Heart left ventricle (tissue), 16 donors: ENCODE measurements around the gene ROBO1. TPM values are rescaled to one million over a fixed set of nuclear protein-coding genes. Genes with fewer than 3 reads are reported as not detected.

Experiments used
- ATAC-seq, 4 donors: fragments of 200-7000 bp; cut with Tn5 transposase; one replicate each; pipeline ENCODE4 v1.9.1; 2020 to 2022; ENCODE audit warnings: moderate library complexity in 4 of 4, mild to moderate bottlenecking in 3 of 4, moderate number of reproducible peaks in 1 of 4
- DNase-seq, 5 donors: peaks; one replicate each; pipeline ENCODE4 v3.0.0-alpha.2; 2020
- H3K27ac ChIP-seq, 12 donors: fragments of 200-600 bp; sonication (generic) in 4 of 12; one replicate each; pipeline versions ENCODE4 v1.5.0 to v1.8.0; 2016 to 2022; ENCODE audit warnings: mild to moderate bottlenecking in 2 of 12
- H3K27me3 ChIP-seq, 9 donors: fragments of 200-600 bp; sonication (generic) in 2 of 9; one replicate each; pipeline versions ENCODE4 v1.5.1 to v1.8.0; 2016 to 2022; ENCODE audit warnings: mild to moderate bottlenecking in 3 of 9
- H3K36me3 ChIP-seq, 9 donors: fragments of 200-600 bp; sonication (generic) in 2 of 9; one replicate each; pipeline versions ENCODE4 v1.5.0 to v1.8.0; 2018 to 2022; ENCODE audit warnings: mild to moderate bottlenecking in 2 of 9
- H3K4me1 ChIP-seq, 12 donors: fragments of 200-600 bp; sonication (generic) in 4 of 12; one replicate each; pipeline versions ENCODE4 v1.5.0 to v1.8.0; 2016 to 2022; ENCODE audit warnings: mild to moderate bottlenecking in 3 of 12
- H3K4me3 ChIP-seq, 12 donors: fragments of 200-600 bp; sonication (generic) in 4 of 12; one replicate each; pipeline versions ENCODE4 v1.5.0 to v1.8.0; 2017 to 2022; ENCODE audit warnings: mild to moderate bottlenecking in 9 of 12, moderate library complexity in 4 of 12
- H3K9me3 ChIP-seq, 12 donors: fragments of 200-600 bp; sonication (generic) in 4 of 12; one replicate each; pipeline versions ENCODE4 v1.5.0 to v1.8.0; 2016 to 2022; ENCODE audit warnings: mild to moderate bottlenecking in 1 of 12
- CTCF ChIP-seq, 12 donors: fragments of 200-600 bp; sonication (generic) in 4 of 12; IDR thresholded peaks; one replicate each; pipeline versions ENCODE4 v1.5.0 to v1.8.0; 2018 to 2022; ENCODE audit warnings: antibody characterized with exemption in 12 of 12, mild to moderate bottlenecking in 5 of 12
- POLR2A ChIP-seq, 2 donors: fragments of 450-650 bp; IDR thresholded peaks; one replicate each; pipeline ENCODE4 v1.6.1; 2017; ENCODE audit warnings: antibody characterized with exemption in 2 of 2, mild to moderate bottlenecking in 2 of 2, moderate library complexity in 2 of 2
- WGBS, 4 donors: extraction: QIAGEN DNeasy Blood & Tissue Kit in 2 of 4; methylation state at CpG; one replicate each; pipeline versions ENCODE4 v1.1.5 to v1.1.7; 2013 to 2018; 5-methylcytosine and 5-hydroxymethylcytosine counted together
- intact Hi-C, 10 donors: fragments of 100-400 bp; cut with DNase I; formaldehyde crosslinking; loops; one replicate each; pipeline versions ENCODE4 v1.11.1 to v1.14.2; 2022
- polyA plus RNA-seq, 2 donors: library from polyadenylated mRNA; stranded (reverse); fragments of 200-250 nt; gene quantifications; one replicate each; pipeline ENCODE4 v1.2.3, GENCODE V29; 2013
- total RNA-seq, 9 donors: library from RNA; depleted of rRNA in 2 of 9; stranded (reverse); fragments of >200 nt in 2 of 9; fragmentation: NEBNext Ultra II Directional in 3 of 9; extraction: Animal tissue kit (Norgen Biotek cat#: 25700) in 3 of 9; gene quantifications; one replicate each; pipeline versions ENCODE4 v1.1.0 to v1.2.4, GENCODE V29; 2016 to 2023
- donor health status: ischemic (EF 13 %, LVEDD 7.1; RV severe dilation, severe dysfunction).
- donor health status: healthy with polysubstance abuse.
- donor health status: DM: no; HTN: yes; CAD: no.
- donor health status: DM: no; HTN: no; CAD: no.
- donor health status: ischemic (EF 25% LVEDD 6.9; RV normal size, moderate dysfunction).
- donor health status: ischemic (EF 25% LVEDD 5.7; RV mildly dilated, moderate dysfunction).
- donor health status: healthy.
- donor health status: DM: yes; HTN: yes; CAD: no.
- donor health status: ischemic (EF 35%, LVEDD 5.7; RV mildly dilated, moderate dysfunction).
- donor health status: nonischemic (EF 11% LVEDD 7.7; RV severe dilation, severe dysfunction).
- donor health status: DM: yes; HTN: yes; CAD: no.
- donor health status: PGD.
- donor health status: ischemic (EF 29% LVEDD 5.4; RV normal size, mild dysfunction).
- donor health status: nonischemic (EF 23%, LVEDD 6.1; RV moderate dilation, normal function).

The ROBO1 gene
- total and polyA plus RNA-seq, 11 donors = 1.4 to 14.8 (median 5.7) TPM

- Histone ChIP-seq H3K4me3 (no peak overlapping the region), H3K27me3 (no peaks in the 10 kb centered on the region), H3K9me3 (no peaks in the 10 kb centered on the region), H3K36me3 (no peaks in the 10 kb centered on the region), H3K4me1 (no peaks in the 10 kb centered on the region), H3K27ac (no peak overlapping the region)
- ATAC-seq = no peak
- no peak for TF ChIP-seq CTCF (IDR thresholded peaks at IDR 0.05)
- no peak for TF ChIP-seq POLR2A (IDR thresholded peaks at IDR 0.05)
- 74 to 75% (median 74%) methylated on average over 3 of the region's 3 CpGs for WGBS, 4 donors
- DNase-seq = no peak
- intact Hi-C loops = no loop called here
These were observed 382.6 kb downstream of the ROBO1 start for GRCh38 chr3:79385211-79385610.

- Histone ChIP-seq H3K4me1 (no peaks in the 10 kb centered on the region), H3K9me3 (no peaks in the 10 kb centered on the region), H3K27ac (no peak overlapping the region), H3K4me3 (no peak overlapping the region), H3K36me3 (no peaks in the 10 kb centered on the region), H3K27me3 (no peaks in the 10 kb centered on the region)
- intact Hi-C loops = no loop called here
- 38 to 45% (median 44%) methylated on average over 3 of the region's 3 CpGs for WGBS, 4 donors
- DNase-seq (no peak), ATAC-seq (no peak)
- TF ChIP-seq POLR2A (IDR thresholded peaks at IDR 0.05) (no peak), CTCF (IDR thresholded peaks at IDR 0.05) (no peak)
These were observed 384.3 kb downstream of the ROBO1 start for GRCh38 chr3:79383402-79384012.

GRCh38 chr3:79380581-79380980, 387.2 kb downstream of the ROBO1 start:
- Histone ChIP-seq H3K27me3 (no peaks in the 10 kb centered on the region), H3K4me3 (no peak overlapping the region), H3K9me3 (no peaks in the 10 kb centered on the region), H3K36me3 (no peaks in the 10 kb centered on the region), H3K27ac (no peak overlapping the region), H3K4me1 (no peaks in the 10 kb centered on the region)
- ATAC-seq (no peak), DNase-seq (no peak)
- 75 to 94% (median 92%) methylated on average over 4 of the region's 4 CpGs for WGBS, 4 donors
- intact Hi-C loops = no loop called here
- no peak for TF ChIP-seq POLR2A (IDR thresholded peaks at IDR 0.05)
- no peak for TF ChIP-seq CTCF (IDR thresholded peaks at IDR 0.05)

- H3K4me3 ChIP-seq = no peak overlapping the region
- no peak overlapping the region for H3K27ac ChIP-seq
- H3K9me3 ChIP-seq = no peaks in the 10 kb centered on the region
- ATAC-seq = no peak
- no peak for TF ChIP-seq POLR2A (IDR thresholded peaks at IDR 0.05)
- no peak for TF ChIP-seq CTCF (IDR thresholded peaks at IDR 0.05)
- WGBS, 4 donors = 67 to 73% (median 71%) methylated on average over 3 of the region's 3 CpGs
- H3K27me3 ChIP-seq = no peaks in the 10 kb centered on the region
- intact Hi-C loops = no loop called here
- no peak for DNase-seq
- H3K4me1 ChIP-seq = no peaks in the 10 kb centered on the region
- H3K36me3 ChIP-seq = no peaks in the 10 kb centered on the region
These were observed 389.7 kb downstream of the ROBO1 start for GRCh38 chr3:79378064-79378463.
